NCI-H510A (cell line): ENCODE results near the gene TTYH1.

Experiments
- DNase-seq: peaks from one replicate; lab custom pipeline; 2025; lab: John Stamatoyannopoulos, UW

Gene TTYH1

GRCh38 chr19:54424201-54424600, 8.9 kb downstream of the TTYH1 start:
- DNase-seq: no peak

GRCh38 chr19:54424660-54425381, 9.6 kb downstream of the TTYH1 start:
- no peak for DNase-seq

DNA sequence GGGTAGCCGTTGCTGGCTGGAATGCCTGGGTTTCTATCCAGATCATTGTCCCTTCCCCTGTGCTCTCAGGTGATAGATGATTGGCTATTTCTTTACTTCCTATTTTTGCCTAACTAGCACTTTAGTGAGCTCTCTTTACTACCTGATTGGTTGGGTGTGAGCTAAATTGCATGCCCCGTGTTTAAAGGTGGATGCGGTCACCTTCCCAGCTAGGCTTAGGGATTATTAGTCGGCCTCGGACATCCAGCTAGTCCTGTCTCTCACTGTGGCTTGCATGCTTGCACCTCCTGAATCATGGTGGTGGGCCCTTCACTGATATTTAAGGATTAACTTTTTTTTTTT, 10.1 kb downstream of the TTYH1 start:
- no peak for DNase-seq

- no peak for DNase-seq
Observed at GRCh38 chr19:54426291-54426931, 11.1 kb downstream of the TTYH1 start.

DNA sequence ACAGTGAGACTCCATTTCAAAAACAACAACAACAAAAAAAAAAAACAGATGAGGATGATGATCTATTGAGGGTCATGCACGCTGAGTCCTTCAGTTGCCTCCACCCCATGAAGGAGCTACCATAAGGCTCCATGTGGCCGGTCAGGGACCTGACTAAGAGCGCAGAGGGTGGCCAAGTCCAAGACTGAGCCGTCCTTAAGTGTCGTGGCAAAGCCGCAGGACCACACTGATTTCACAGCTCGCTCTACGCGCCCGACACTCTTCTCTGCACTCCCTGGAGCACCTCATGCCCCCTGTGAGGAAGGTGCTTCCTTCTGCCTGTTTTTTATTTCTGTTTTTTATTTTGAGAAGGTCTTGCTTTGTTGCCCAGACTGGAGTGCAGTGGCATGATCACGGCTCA, 12.3 kb downstream of the TTYH1 start:
- no peak for DNase-seq

DNA sequence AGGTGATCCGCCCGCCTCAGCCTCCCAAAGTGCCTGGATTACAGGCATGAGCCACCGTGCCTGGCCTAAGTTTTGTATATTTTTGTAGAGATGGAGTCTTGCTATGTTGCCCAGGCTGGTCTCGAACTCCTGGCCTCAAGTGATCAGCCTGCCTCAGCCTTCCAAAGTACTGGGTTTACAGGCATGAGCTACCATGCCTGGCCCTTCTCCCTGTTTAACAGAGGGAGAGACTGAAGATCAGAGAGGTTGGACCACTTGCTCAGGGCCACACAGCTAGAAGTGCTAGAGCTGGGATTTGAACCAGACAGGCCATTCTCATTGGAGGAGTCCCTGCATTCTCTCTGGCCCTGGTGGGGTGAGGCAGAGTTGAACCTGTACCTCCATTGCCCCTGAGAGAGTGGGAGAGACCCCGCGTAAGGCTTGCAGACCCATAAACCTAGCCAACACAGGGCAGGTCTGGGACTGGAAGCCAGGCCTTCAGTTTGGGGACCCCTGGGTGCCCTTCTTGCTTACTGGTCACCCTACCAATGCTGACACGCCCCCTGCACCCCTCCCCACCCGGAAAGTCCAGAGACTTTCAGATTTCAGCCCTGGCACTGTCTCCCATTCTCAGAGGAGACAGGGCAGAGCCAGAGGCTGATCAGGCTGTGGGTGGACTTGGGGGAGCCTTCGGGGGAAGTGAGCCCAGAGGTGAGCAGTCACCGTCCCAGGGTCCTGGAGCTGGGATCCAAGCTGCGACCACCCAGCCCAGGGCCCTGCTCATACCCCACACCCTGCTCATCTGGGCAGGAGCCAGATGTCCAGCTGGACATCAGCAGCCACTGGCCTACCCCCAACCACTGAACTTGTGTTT, 13.3 kb downstream of the TTYH1 start:
- no peak for DNase-seq

DNA sequence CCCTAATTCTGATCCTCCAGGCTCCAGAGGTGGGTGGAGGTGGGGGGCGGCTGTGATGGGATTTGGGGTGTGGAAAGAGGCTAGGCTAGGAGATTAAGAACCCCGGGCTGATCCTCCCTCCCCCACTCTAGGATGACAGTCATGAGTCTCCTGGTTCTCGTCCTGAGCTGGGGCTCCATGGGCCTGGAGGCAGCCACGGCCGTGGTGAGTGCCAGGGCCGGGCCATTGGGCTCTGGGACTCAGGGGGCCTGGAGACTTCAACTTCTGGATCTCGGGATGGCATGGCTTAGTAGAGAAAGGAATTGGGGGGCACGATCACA, 13.9 kb downstream of the TTYH1 start:
- DNase-seq: no peak

DNA sequence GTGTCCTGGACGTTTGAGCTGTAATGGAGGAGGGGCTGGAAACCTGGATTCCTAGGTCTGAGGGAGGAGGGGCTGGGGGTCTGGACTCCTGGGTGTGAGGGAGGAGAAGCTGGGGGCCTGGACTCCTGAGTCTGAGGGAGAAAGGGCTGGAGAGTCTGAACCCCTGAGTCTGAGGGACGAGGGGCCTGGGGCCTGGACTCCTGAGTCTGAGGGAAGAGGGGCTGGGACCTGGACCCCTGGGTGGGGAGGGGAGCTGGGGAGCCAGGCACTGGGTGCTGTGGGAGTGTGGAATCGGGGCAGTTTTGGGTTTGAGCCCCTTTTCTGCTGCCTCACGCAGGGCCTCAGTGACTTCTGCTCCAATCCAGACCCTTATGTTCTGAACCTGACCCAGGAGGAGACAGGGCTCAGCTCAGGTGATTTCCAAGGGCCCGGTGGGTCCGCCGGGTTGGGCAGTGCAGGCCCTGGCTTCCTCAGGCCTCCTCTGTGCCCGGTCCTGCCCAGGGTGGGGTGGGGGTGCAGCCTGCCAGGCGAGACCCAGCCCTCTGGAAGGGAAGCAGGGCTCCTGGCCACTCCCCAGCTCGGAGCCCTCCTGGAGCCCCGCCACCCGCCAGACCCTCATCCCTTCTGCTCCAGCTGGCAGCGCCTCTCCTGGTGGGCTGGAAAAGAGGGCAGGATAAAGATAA, 14.4 kb downstream of the TTYH1 start:
- no peak for DNase-seq

- DNase-seq: no peak
Observed at GRCh38 chr19:54430306-54431254, 15.3 kb downstream of the TTYH1 start.

GRCh38 chr19:54431255-54431838, 16.1 kb downstream of the TTYH1 start:
- DNase-seq: no peak

DNA sequence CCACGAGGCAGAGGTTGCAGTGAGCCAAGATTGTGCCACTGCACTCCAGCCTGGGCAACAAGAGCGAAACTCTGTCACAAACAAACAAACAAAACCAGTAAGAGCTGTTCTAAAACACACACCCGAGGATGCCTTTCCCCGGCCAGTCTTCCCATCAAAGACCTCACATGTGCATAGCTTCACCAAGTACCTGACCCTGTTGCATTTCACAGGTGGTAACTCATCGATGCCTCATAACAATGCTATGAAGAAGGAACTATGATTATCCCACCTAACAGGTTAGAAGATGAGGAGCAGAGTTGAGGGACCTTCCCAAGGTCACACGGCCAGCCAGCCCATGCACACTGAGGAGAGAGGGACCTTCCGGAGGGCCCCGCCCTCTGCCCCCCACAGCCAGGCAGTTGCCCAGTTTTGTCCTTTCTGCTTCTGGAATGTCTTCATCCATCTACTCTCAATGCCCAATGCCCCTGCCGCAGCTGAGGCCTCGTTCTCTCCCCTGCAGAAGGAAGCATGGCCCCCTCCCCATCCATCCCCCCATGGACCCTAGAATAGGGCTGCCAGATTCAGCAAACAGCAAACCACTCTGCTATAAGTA, 17.0 kb downstream of the TTYH1 start:
- DNase-seq: no peak

DNA sequence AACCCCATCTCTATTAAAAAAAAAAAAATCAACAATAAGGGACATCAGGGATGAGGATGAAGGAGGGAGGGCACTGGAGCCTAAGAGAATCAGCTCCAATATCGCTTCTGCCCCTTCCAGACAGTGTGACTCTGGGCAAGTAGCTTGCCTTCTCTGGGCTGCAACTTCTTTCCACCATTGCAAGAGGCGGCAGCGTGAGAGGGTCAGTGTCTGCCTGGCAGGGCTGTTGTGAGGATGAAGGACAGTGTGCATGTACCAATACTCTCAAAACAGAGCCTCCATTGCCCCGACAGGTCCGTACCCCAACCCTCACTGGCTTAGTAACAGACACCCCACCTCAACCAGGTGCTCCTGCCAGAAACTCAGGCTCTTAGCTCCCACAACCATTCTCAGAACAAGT, 18.4 kb downstream of the TTYH1 start:
- DNase-seq: no peak

- DNase-seq: no peak
Observed at GRCh38 chr19:54434112-54434872, 19.0 kb downstream of the TTYH1 start.

- DNase-seq: no peak
Observed at GRCh38 chr19:54434873-54435214, 19.6 kb downstream of the TTYH1 start.

GRCh38 chr19:54435551-54436016, 20.3 kb downstream of the TTYH1 start:
- no peak for DNase-seq

GRCh38 chr19:54436031-54436523, 20.8 kb downstream of the TTYH1 start:
- no peak for DNase-seq

GRCh38 chr19:54436628-54437252, 21.5 kb downstream of the TTYH1 start:
- no peak for DNase-seq

- no peak for DNase-seq
Observed at GRCh38 chr19:54439174-54439851, 24.0 kb downstream of the TTYH1 start.

DNA sequence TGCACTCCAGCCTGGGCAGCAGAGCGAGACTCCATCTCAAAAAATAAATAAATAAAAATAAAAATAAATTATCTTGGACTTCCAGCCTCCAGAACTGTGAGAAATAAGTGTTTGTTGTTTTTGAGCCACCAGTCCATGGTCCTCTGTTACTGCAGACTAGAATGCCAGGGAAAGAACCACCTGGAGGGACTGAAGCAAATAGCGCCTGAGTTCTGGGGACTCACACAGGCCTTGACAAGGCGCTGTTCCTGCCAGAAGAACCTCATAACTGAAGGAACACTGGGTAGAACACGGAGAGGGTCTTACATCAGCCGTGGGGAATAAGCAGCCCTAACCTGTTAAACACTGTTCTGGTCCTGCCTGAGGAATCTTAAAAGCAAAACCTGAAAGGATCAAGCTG, 25.4 kb downstream of the TTYH1 start:
- no peak for DNase-seq
